ENCODE data around the gene PPP2R3C.
"Not testable (repeated sequence)": the region's sequence is repeated elsewhere in the genome, so short reads cannot be mapped to it uniquely, and the experiment has no call there.

The PPP2R3C gene

DNA sequence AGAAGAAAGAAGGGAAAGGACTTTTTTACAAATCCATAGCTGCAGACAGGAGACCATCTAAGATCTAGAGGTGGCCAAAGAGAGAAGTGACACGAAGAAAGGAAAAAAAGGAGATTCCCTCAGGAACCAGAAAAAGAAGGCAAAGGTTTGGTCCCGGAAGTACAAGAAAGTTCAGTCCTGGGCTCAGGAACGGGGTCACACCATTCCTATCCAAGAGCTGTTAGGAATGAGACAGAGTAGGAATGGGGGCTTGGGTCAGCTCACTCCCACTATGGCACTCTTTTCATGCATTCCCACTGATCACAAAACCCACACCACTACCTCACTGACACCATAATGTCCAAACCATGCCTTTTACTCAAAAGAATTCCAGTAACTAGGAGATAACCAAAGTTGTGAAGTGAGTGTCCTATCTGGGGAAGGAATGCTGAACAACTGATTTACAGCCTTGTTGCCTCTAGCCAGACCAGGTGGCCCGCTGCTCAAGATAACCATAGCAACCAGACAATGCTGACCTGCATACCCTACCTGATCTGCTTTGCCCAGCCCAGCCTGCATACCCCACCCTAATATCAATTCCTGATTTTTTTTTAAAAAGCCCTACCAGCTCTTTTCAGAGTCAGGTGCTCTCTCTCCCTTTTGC lies 8.4 kb downstream of the PPP2R3C start:
- Mint-ChIP-seq H3K36me3 (ENCODE audit: low read depth) (peaks cover 74% of the 10 kb centered on the region), H3K4me3 (no peak overlapping the region), H3K4me1 (peaks cover 5% of the 10 kb centered on the region), H3K27ac (no peak overlapping the region), H3K9me3 (no peaks in the 10 kb centered on the region), H3K27me3 (ENCODE audit: low read depth) (no peaks in the 10 kb centered on the region)
- TF ChIP-seq, protein P1, sequence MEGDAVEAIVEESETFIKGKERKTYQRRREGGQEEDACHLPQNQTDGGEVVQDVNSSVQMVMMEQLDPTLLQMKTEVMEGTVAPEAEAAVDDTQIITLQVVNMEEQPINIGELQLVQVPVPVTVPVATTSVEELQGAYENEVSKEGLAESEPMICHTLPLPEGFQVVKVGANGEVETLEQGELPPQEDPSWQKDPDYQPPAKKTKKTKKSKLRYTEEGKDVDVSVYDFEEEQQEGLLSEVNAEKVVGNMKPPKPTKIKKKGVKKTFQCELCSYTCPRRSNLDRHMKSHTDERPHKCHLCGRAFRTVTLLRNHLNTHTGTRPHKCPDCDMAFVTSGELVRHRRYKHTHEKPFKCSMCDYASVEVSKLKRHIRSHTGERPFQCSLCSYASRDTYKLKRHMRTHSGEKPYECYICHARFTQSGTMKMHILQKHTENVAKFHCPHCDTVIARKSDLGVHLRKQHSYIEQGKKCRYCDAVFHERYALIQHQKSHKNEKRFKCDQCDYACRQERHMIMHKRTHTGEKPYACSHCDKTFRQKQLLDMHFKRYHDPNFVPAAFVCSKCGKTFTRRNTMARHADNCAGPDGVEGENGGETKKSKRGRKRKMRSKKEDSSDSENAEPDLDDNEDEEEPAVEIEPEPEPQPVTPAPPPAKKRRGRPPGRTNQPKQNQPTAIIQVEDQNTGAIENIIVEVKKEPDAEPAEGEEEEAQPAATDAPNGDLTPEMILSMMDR (IDR thresholded peaks at IDR 0.05; ENCODE audit: unreplicated experiment in 3 of 3): no peak

DNA sequence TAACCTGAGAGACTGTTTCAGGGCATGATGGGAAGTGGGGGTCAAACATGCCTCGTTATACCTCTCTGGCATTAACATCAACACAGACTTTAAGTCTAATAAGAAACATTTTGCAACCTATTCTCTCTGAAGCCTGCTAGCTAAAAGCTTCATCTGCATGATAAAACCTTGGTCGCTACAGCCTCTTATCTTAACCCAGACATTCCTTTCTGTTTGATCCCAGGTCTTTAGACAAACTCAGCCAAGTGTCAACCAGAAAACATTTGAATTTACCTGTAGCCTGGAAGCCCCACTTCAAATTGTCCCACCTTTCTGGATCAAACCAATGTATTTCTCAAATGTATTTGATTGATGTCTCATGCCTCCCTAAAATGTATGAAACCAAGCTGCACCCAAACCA lies 9.1 kb downstream of the PPP2R3C start:
- no peaks in the 10 kb centered on the region for H3K27me3 Mint-ChIP-seq (ENCODE audit: low read depth)
- H3K36me3 Mint-ChIP-seq (ENCODE audit: low read depth): peaks cover 68% of the 10 kb centered on the region
- no peaks in the 10 kb centered on the region for H3K9me3 Mint-ChIP-seq
- H3K4me3 Mint-ChIP-seq: no peak overlapping the region
- TF ChIP-seq, protein P1 (IDR thresholded peaks at IDR 0.05; ENCODE audit: unreplicated experiment in 3 of 3): no peak
- no peak overlapping the region for H3K27ac Mint-ChIP-seq
- no peaks in the 10 kb centered on the region for H3K4me1 Mint-ChIP-seq

DNA sequence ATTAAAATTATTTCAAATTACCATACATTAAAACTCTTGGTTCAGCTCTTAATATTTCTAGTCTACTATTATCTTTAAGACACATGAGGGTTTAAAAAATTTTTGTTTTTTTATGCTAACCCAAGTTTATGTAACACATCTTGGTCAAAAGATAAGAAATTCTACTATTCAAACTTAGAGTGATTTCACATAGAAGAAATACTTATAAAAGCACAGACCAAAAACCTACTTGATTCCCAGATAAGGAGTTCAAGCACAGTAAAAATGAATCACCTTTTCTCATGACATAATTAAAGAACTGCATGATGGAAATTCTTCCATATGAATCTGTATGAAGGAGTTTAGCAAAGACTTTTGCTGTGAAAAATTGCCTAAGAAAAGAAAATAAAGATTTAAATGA lies 13.9 kb downstream of the PPP2R3C start:
- H3K27me3 Mint-ChIP-seq (ENCODE audit: low read depth): no peaks in the 10 kb centered on the region
- peaks cover 58% of the 10 kb centered on the region for H3K36me3 Mint-ChIP-seq (ENCODE audit: low read depth)
- no peaks in the 10 kb centered on the region for H3K9me3 Mint-ChIP-seq
- TF ChIP-seq, protein P1 (IDR thresholded peaks at IDR 0.05; ENCODE audit: unreplicated experiment in 3 of 3): no peak
- no peaks in the 10 kb centered on the region for H3K4me1 Mint-ChIP-seq
- no peak overlapping the region for H3K4me3 Mint-ChIP-seq
- H3K27ac Mint-ChIP-seq: no peak overlapping the region

DNA sequence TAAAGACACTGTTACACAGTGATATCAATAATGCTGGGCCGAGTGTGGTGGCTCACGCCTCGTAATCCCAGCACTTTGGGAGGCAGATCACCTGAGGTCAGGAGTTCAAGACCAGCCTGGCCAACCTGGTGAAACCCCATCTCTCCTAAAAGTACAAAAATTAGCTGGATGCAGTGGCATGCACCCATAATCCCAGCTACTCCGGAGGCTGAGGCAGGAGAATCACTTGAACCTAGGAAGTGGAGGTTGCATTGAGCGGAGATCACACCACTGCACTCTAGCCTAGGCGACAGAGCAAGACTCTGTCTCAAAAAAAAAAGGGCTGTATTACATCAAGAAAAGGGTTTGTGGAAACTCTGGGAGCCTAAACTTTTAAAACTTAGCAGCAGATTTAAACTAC lies 27.1 kb downstream of the PPP2R3C start:
- H3K9me3 Mint-ChIP-seq; H3K27ac Mint-ChIP-seq; H3K4me3 Mint-ChIP-seq; H3K4me1 Mint-ChIP-seq; H3K27me3 Mint-ChIP-seq (ENCODE audit: low read depth): not testable (repeated sequence)
- H3K36me3 Mint-ChIP-seq (ENCODE audit: low read depth): peaks cover 67% of the 10 kb centered on the region

DNA sequence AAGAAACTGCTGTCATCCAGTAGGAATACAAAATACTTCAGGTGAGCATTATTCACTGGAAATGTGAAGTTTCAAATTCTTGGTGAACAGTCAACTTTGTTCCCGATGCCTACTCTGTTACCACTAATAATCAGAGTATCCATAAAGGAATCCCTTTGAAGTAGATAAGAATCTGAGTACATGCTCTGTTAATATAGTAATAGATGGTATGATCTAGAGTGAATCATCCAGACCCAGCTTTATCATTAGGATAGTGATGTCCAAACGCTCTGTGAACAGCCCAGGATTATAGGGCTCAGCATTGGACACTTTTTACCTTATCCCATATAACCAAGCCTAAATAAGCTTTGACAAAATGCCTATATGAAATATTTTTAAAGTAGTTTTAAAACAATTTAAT lies 33.3 kb downstream of the PPP2R3C start:
- Mint-ChIP-seq H3K36me3 (ENCODE audit: low read depth) (peaks cover 64% of the 10 kb centered on the region), H3K4me3 (no peak overlapping the region), H3K9me3 (peaks cover 2% of the 10 kb centered on the region), H3K27me3 (ENCODE audit: low read depth) (no peaks in the 10 kb centered on the region), H3K4me1 (no peaks in the 10 kb centered on the region), H3K27ac (no peak overlapping the region)
- TF ChIP-seq, protein P1 (IDR thresholded peaks at IDR 0.05; ENCODE audit: unreplicated experiment in 3 of 3): no peak

DNA sequence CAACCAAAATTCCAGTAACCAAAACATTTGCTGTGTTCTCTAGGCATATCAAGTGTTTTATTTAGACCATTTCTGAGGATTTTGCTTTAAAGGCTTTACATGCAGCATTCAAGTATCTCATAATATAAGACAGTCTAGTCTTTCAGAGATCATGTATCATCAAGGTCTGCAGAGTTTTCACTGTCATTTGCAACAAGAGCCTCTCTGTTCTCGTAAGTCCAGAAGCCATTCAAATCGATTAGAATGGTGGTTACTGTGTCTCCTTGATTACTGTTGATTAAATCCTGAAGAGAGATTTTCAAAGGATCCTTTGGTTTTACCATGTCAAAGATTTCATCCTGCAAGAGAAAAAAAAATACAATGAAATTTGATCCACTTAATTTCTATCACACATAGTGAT lies 36.3 kb downstream of the PPP2R3C start:
- Mint-ChIP-seq H3K36me3 (ENCODE audit: low read depth) (peaks cover 56% of the 10 kb centered on the region), H3K27me3 (ENCODE audit: low read depth) (no peaks in the 10 kb centered on the region), H3K27ac (peak overlapping the region in 1 of 3 experiments; percentile 12), H3K9me3 (no peaks in the 10 kb centered on the region), H3K4me3 (no peak overlapping the region), H3K4me1 (no peaks in the 10 kb centered on the region)
- TF ChIP-seq, protein P1 (IDR thresholded peaks at IDR 0.05; ENCODE audit: unreplicated experiment in 3 of 3): no peak
